Measurements from ENCODE around the gene AFDN. TPM values are rescaled to one million over a fixed set of nuclear protein-coding genes. Genes with fewer than 3 reads are reported as not detected.

The AFDN gene
- total and polyA plus RNA-seq, 8 donors = 137 to 422 (median 284) TPM

DNA sequence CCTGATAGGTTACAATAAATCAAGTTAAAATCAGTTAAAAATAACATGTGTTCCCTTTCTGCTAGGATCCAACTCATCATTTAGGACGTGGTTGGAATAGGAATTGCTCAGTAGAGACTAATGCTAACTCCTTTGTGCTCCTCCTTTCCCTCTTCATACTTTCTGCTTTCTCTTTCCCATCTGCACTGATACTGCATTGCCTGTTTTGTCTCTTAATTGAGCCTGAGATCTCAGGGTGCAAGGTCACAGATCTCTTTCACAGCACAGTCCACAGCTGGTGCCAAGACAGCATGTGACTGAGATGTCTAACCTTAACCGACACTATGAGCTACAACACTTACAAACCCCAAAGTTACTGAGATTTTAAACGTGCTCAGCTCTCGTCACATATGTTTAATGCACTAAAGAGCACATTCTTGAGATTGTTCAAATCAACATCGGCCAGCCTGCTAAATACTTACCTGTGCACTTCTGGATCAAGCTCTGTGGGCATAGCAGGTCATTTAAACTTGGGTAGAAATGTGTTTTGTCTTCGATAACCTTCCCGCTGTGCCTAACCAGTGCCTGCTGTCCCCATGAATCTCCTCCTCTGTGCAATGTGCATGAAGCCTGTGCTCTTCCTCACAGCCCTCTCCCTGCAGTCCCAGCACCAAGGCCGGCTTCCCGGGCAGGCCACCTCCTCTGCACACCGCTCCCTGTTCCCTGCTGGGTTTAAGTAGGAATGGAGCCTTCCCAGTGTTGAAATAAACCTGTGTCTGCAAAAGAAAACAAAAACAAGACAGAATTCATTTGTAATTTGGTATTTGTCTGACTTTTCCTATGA is 39.6 kb upstream of the AFDN start:
- intact Hi-C loops (cut with DNase I) = no loop called here
- Histone ChIP-seq H3K4me3 (no peak overlapping the region), H3K4me1 (no peaks in the 10 kb centered on the region), H3K36me3 (no peaks in the 10 kb centered on the region), H3K9me3 (no peaks in the 10 kb centered on the region), H3K27ac (no peak overlapping the region), H3K27me3 (no peaks in the 10 kb centered on the region)
- DNase-seq (no peak), ATAC-seq (peak; percentile 48)
- TF ChIP-seq, protein P1, sequence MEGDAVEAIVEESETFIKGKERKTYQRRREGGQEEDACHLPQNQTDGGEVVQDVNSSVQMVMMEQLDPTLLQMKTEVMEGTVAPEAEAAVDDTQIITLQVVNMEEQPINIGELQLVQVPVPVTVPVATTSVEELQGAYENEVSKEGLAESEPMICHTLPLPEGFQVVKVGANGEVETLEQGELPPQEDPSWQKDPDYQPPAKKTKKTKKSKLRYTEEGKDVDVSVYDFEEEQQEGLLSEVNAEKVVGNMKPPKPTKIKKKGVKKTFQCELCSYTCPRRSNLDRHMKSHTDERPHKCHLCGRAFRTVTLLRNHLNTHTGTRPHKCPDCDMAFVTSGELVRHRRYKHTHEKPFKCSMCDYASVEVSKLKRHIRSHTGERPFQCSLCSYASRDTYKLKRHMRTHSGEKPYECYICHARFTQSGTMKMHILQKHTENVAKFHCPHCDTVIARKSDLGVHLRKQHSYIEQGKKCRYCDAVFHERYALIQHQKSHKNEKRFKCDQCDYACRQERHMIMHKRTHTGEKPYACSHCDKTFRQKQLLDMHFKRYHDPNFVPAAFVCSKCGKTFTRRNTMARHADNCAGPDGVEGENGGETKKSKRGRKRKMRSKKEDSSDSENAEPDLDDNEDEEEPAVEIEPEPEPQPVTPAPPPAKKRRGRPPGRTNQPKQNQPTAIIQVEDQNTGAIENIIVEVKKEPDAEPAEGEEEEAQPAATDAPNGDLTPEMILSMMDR (IDR thresholded peaks at IDR 0.05) = no peak

GRCh38 chr6:167787896-167788562 is 38.7 kb upstream of the AFDN start:
- TF ChIP-seq, protein P1 (IDR thresholded peaks at IDR 0.05) = no peak
- H3K27me3 ChIP-seq = no peaks in the 10 kb centered on the region
- H3K9me3 ChIP-seq = no peaks in the 10 kb centered on the region
- H3K4me3 ChIP-seq = no peak overlapping the region
- H3K27ac ChIP-seq = no peak overlapping the region
- H3K4me1 ChIP-seq = no peaks in the 10 kb centered on the region
- intact Hi-C loops (cut with DNase I) = no loop called here
- DNase-seq = no peak
- ATAC-seq = no peak
- no peaks in the 10 kb centered on the region for H3K36me3 ChIP-seq

DNA sequence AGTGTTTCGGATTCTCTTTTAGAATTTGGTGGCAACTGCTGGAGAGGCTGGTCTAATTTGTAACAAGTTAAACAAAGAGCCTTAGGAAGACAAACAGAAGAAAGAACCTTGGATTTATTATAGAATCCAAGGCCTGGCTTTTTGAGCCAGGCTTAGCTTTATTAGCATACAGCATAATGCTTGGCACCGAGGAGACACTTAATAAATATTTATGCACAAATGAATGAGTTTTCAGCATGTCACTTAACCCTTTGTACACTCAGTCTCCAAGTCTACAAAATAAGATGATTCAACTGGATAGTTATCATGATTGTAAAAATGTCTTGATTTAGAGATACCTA is 38.2 kb upstream of the AFDN start:
- Histone ChIP-seq H3K27me3 (no peaks in the 10 kb centered on the region), H3K27ac (no peak overlapping the region), H3K9me3 (no peaks in the 10 kb centered on the region), H3K36me3 (no peaks in the 10 kb centered on the region), H3K4me1 (no peaks in the 10 kb centered on the region), H3K4me3 (no peak overlapping the region)
- ATAC-seq (no peak), DNase-seq (no peak)
- TF ChIP-seq, protein P1 (IDR thresholded peaks at IDR 0.05) = no peak
- intact Hi-C loops (cut with DNase I) = no loop called here

- ATAC-seq = no peak
- no peak for DNase-seq
- intact Hi-C loops (cut with DNase I) = no loop called here
- H3K4me1 ChIP-seq = no peaks in the 10 kb centered on the region
- H3K27ac ChIP-seq = no peak overlapping the region
- H3K27me3 ChIP-seq = peaks cover 0 to 4% of the 10 kb centered on the region in 2 donors
- no peaks in the 10 kb centered on the region for H3K9me3 ChIP-seq
- no peaks in the 10 kb centered on the region for H3K36me3 ChIP-seq
- H3K4me3 ChIP-seq = no peak overlapping the region
- TF ChIP-seq, protein P1 (IDR thresholded peaks at IDR 0.05) = no peak
Measured at GRCh38 chr6:167789358-167789757, 37.4 kb upstream of the AFDN start.

- Histone ChIP-seq H3K27ac (no peak overlapping the region), H3K4me3 (no peak overlapping the region), H3K4me1 (no peaks in the 10 kb centered on the region), H3K36me3 (no peaks in the 10 kb centered on the region), H3K27me3 (peaks cover 0 to 23% of the 10 kb centered on the region in 2 donors), H3K9me3 (no peaks in the 10 kb centered on the region)
- ATAC-seq (peak; percentile 17), DNase-seq (no peak)
- intact Hi-C loops (cut with DNase I) = no loop called here
- TF ChIP-seq, protein P1 (IDR thresholded peaks at IDR 0.05) = no peak
Measured at GRCh38 chr6:167791091-167791779, 35.5 kb upstream of the AFDN start.
